Caco-2 (cell line): ENCODE data around the gene RABGEF1. TPM values are rescaled to one million over a fixed set of nuclear protein-coding genes. Genes with fewer than 3 reads are reported as not detected.
"Not testable (repeated sequence)": the region's sequence is repeated elsewhere in the genome, so short reads cannot be mapped to it uniquely, and the experiment has no call there.

ENCODE experiments used
- BruUV-seq: library from RNA; stranded (reverse); fragments of 400-500 nt; replicated peaks from 2 replicates; lab custom pipeline; 2021; lab: Mats Ljungman, UMichigan
- CTCF ChIA-PET: fragments of 300-600 bp; sonication (Branson Sonifier 250); formaldehyde crosslinking; loops from one replicate; lab custom pipeline; 2022; ENCODE audit warnings: antibody characterized with exemption; lab: Charles Lee
- POLR2A ChIA-PET: fragments of 300-600 bp; sonication (Branson Sonifier 250); formaldehyde crosslinking; loops from one replicate; lab custom pipeline; 2022; ENCODE audit warnings: antibody characterized with exemption; lab: Charles Lee
- DNase-seq, 2 experiments: peaks; one replicate each; pipeline versions ENCODE4 v3.0.0 to v3.0.0-alpha.2; 2020 to 2022
- H3K27me3 ChIP-seq: replicated peaks from 2 replicates; pipeline ENCODE4 v1.6.0; 2011; ENCODE audit warnings: low read length; ENCODE audit not compliant: control insufficient read depth, insufficient read depth
- H3K36me3 ChIP-seq: 2 replicates; pipeline ENCODE4 v1.5.1; 2011; ENCODE audit warnings: low read length; ENCODE audit not compliant: control insufficient read depth, insufficient read depth
- H3K4me1 ChIP-seq: fragments of 250-450 bp; sonication (Bioruptor Pico); 2 replicates; pipeline ENCODE4 v1.5.1; 2020; ENCODE audit warnings: mild to moderate bottlenecking
- H3K4me3 ChIP-seq: 2 replicates; pipeline ENCODE4 v1.5.1; 2011; ENCODE audit warnings: low read depth, mild to moderate bottlenecking, control low read depth, low read length
- H3K9me3 ChIP-seq: fragments of 250-450 bp; sonication (Bioruptor Pico); 2 replicates; pipeline ENCODE4 v1.5.1; 2020; ENCODE audit warnings: mild to moderate bottlenecking, moderate library complexity
- H3K27ac Mint-ChIP-seq: one replicate; pipeline ENCODE4 v1.8.0; 2022; ENCODE audit warnings: mixed read lengths; ENCODE audit not compliant: unreplicated experiment
- H3K27me3 Mint-ChIP-seq: one replicate; pipeline ENCODE4 v1.8.0; 2022; ENCODE audit warnings: mixed read lengths; ENCODE audit not compliant: insufficient read depth, unreplicated experiment
- H3K36me3 Mint-ChIP-seq: one replicate; pipeline ENCODE4 v1.8.0; 2022; ENCODE audit warnings: mild to moderate bottlenecking, mixed read lengths; ENCODE audit not compliant: insufficient read depth, unreplicated experiment
- H3K4me1 Mint-ChIP-seq: one replicate; pipeline ENCODE4 v1.8.0; 2022; ENCODE audit warnings: low read depth, mixed read lengths; ENCODE audit not compliant: unreplicated experiment
- H3K4me3 Mint-ChIP-seq: one replicate; pipeline ENCODE4 v1.8.0; 2022; ENCODE audit warnings: mild to moderate bottlenecking, moderate library complexity, mixed read lengths; ENCODE audit not compliant: unreplicated experiment
- H3K9me3 Mint-ChIP-seq: one replicate; pipeline ENCODE4 v1.8.0; 2022; ENCODE audit warnings: mixed read lengths; ENCODE audit not compliant: unreplicated experiment
- CTCF ChIP-seq, 2 experiments: fragments of 200-600 bp in 1 of 2; IDR thresholded peaks; 1 replicate in 1 of 2; 2 replicates in 1 of 2; pipeline versions ENCODE4 v1.5.1 to v1.8.0; 2011 to 2022; ENCODE audit warnings: antibody characterized with exemption in 1 of 2, control low read depth in 1 of 2, inconsistent platforms in 1 of 2, low read depth in 1 of 2, low read length in 1 of 2, mild to moderate bottlenecking in 1 of 2, moderate library complexity in 1 of 2; ENCODE audit not compliant: insufficient read depth in 1 of 2, severe bottlenecking in 1 of 2, unreplicated experiment in 1 of 2
- intact Hi-C: fragments of 100-400 bp; cut with micrococcal nuclease; formaldehyde crosslinking; loops from one replicate; pipeline ENCODE4 v1.10.0; 2022; ENCODE audit not compliant: unreplicated experiment
- total RNA-seq: library from RNA; stranded (reverse); gene quantifications from 2 replicates; pipeline ENCODE4 v1.2.3, GENCODE V29; 2022

RABGEF1 gene
- total RNA-seq, 1 experiment from 2014 or later, result 20.3 TPM

GRCh38 chr7:66804001-66804400, 63.5 kb downstream of the RABGEF1 start:
- intact Hi-C loops, result no loop called here
- POLR2A ChIA-PET, result interaction anchor here (0.6 kb wide), 2 partner anchors 16 to 38 kb away, joined by 3 to 6 read pairs; no protein-coding TSS in a partner anchor
- DNase-seq, result no peak
- Mint-ChIP-seq H3K4me3 (no peak overlapping the region), H3K4me1 (no peaks in the 10 kb centered on the region), H3K9me3 (no peaks in the 10 kb centered on the region), H3K36me3 (peaks cover 69% of the 10 kb centered on the region), H3K27ac (no peak overlapping the region), H3K27me3 (no peaks in the 10 kb centered on the region)
- Histone ChIP-seq H3K27me3 (no peaks in the 10 kb centered on the region), H3K4me3 (no peak overlapping the region), H3K4me1 (no peaks in the 10 kb centered on the region), H3K9me3 (no peaks in the 10 kb centered on the region), H3K36me3 (peaks cover 2% of the 10 kb centered on the region; the same call in 1 of the 2 replicates)
- no peak for TF ChIP-seq CTCF (IDR thresholded peaks at IDR 0.05; ENCODE audit: insufficient read depth in 1 of 2, low read depth in 1 of 2, low read length in 1 of 2, severe bottlenecking in 1 of 2, unreplicated experiment in 1 of 2)
- BruUV-seq, result no TSS peak
- CTCF ChIA-PET, result interaction anchor here (0.7 to 0.8 kb wide), 2 partner anchors 40 to 191 kb away, joined by 3 to 4 read pairs; partner anchors contain the start of gene SBDS

GRCh38 chr7:66807736-66808135, 67.2 kb downstream of the RABGEF1 start:
- Mint-ChIP-seq H3K9me3 (no peaks in the 10 kb centered on the region), H3K4me3 (no peak overlapping the region), H3K27me3 (no peaks in the 10 kb centered on the region), H3K36me3 (peaks cover 51% of the 10 kb centered on the region), H3K27ac (no peak overlapping the region), H3K4me1 (no peaks in the 10 kb centered on the region)
- peaks cover 2% of the 10 kb centered on the region; the same call in 1 of the 2 replicates for H3K36me3 ChIP-seq
- DNase-seq, result no peak
- no TSS peak for BruUV-seq
- CTCF ChIA-PET, result no interaction called here
- no peak for TF ChIP-seq CTCF (IDR thresholded peaks at IDR 0.05; ENCODE audit: insufficient read depth in 1 of 2, low read depth in 1 of 2, low read length in 1 of 2, severe bottlenecking in 1 of 2, unreplicated experiment in 1 of 2)
- H3K9me3 ChIP-seq, result no peaks in the 10 kb centered on the region
- H3K4me1 ChIP-seq, result no peaks in the 10 kb centered on the region
- H3K4me3 ChIP-seq, result no peak overlapping the region
- no peaks in the 10 kb centered on the region for H3K27me3 ChIP-seq
- intact Hi-C loops, result no loop called here
- POLR2A ChIA-PET, result no interaction called here

- POLR2A ChIA-PET, result interaction anchor here (0.9 kb wide), 1 partner anchor 34 kb away, joined by 3 read pairs; no protein-coding TSS in a partner anchor
- Histone ChIP-seq H3K9me3 (no peaks in the 10 kb centered on the region), H3K27me3 (no peaks in the 10 kb centered on the region), H3K4me1 (no peaks in the 10 kb centered on the region), H3K4me3 (no peak overlapping the region), H3K36me3 (no peaks in the 10 kb centered on the region)
- H3K4me3 Mint-ChIP-seq, result no peak overlapping the region
- no TSS peak for BruUV-seq
- H3K27me3 Mint-ChIP-seq, result no peaks in the 10 kb centered on the region
- no peak overlapping the region for H3K27ac Mint-ChIP-seq
- H3K36me3 Mint-ChIP-seq, result peaks cover 54% of the 10 kb centered on the region
- H3K4me1 Mint-ChIP-seq, result no peaks in the 10 kb centered on the region
- TF ChIP-seq CTCF (IDR thresholded peaks at IDR 0.05; ENCODE audit: insufficient read depth in 1 of 2, low read depth in 1 of 2, low read length in 1 of 2, severe bottlenecking in 1 of 2, unreplicated experiment in 1 of 2), result no peak
- no peak for DNase-seq
- CTCF ChIA-PET, result no interaction called here
- H3K9me3 Mint-ChIP-seq, result no peaks in the 10 kb centered on the region
- intact Hi-C loops, result no loop called here
Observed at GRCh38 chr7:66810716-66811115, 70.2 kb downstream of the RABGEF1 start.

GRCh38 chr7:66815186-66815875, 74.8 kb downstream of the RABGEF1 start:
- H3K27me3 Mint-ChIP-seq, POLR2A ChIA-PET, DNase-seq, H3K27me3 ChIP-seq, H3K4me1 ChIP-seq, H3K9me3 ChIP-seq, BruUV-seq, H3K36me3 ChIP-seq, H3K9me3 Mint-ChIP-seq, H3K4me3 Mint-ChIP-seq, H3K27ac Mint-ChIP-seq, H3K4me1 Mint-ChIP-seq, H3K4me3 ChIP-seq, intact Hi-C loops: not testable (repeated sequence)
- CTCF ChIA-PET, result interaction anchor here (0.7 kb wide), 1 partner anchor 993 kb away, joined by 4 read pairs; no protein-coding TSS in a partner anchor
- peaks cover 37% of the 10 kb centered on the region for H3K36me3 Mint-ChIP-seq
